Measurements from ENCODE around the gene ADM2. TPM values are rescaled to one million over a fixed set of nuclear protein-coding genes. Genes with fewer than 3 reads are reported as not detected.

The ADM2 gene
- total and polyA plus RNA-seq, 2 of the 13 experiments (the other 11 are each of a cell fraction or from before 2014, with no cell fraction given), result 1.2 to 3.0 TPM

DNA sequence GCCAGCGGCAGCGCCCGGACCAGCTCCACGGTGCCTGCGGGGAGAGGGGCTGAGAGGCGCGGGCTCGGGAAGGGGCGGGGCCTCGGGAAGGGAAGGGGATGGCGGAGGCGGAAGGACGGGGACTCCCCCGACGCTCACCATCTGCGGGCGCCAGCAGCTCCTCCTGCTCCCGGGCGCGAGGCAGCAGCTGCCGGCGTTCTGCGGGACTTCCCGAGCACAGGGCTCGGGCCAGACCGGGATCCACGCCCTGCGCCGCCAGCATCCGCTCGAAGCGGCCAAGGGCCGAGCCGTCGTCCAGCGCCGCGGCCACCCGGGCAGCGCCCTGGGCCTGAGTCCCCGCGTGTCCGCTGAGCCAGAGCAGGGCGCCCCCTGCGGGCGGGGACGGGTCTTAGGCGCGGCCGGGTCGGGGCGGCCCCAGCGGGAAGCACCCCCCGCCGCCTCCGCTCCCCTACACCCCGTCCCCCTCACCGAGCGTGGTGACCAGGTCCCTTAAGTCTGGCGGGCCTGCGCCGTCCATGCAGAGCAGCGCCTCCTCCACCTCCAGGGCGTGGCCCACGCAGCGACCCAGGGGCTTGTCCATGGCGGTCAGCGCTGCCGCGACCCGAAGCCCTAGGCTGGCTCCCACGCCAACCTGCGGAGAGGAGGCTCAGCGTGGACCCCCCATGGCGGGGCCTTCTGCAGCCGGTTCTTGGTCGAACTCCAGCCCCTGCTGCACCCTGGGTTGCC is 44.9 kb downstream of the ADM2 start (continued):
- TF ChIP-seq, protein P1, sequence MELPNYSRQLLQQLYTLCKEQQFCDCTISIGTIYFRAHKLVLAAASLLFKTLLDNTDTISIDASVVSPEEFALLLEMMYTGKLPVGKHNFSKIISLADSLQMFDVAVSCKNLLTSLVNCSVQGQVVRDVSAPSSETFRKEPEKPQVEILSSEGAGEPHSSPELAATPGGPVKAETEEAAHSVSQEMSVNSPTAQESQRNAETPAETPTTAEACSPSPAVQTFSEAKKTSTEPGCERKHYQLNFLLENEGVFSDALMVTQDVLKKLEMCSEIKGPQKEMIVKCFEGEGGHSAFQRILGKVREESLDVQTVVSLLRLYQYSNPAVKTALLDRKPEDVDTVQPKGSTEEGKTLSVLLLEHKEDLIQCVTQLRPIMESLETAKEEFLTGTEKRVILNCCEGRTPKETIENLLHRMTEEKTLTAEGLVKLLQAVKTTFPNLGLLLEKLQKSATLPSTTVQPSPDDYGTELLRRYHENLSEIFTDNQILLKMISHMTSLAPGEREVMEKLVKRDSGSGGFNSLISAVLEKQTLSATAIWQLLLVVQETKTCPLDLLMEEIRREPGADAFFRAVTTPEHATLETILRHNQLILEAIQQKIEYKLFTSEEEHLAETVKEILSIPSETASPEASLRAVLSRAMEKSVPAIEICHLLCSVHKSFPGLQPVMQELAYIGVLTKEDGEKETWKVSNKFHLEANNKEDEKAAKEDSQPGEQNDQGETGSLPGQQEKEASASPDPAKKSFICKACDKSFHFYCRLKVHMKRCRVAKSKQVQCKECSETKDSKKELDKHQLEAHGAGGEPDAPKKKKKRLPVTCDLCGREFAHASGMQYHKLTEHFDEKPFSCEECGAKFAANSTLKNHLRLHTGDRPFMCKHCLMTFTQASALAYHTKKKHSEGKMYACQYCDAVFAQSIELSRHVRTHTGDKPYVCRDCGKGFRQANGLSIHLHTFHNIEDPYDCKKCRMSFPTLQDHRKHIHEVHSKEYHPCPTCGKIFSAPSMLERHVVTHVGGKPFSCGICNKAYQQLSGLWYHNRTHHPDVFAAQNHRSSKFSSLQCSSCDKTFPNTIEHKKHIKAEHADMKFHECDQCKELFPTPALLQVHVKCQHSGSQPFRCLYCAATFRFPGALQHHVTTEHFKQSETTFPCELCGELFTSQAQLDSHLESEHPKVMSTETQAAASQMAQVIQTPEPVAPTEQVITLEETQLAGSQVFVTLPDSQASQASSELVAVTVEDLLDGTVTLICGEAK (IDR thresholded peaks at IDR 0.05), result no peak
- TF ChIP-seq, protein P1 (CRISPR knock-in tag; IDR thresholded peaks at IDR 0.05), result no peak; the same call in 1 of the 2 replicates
- TF ChIP-seq ZBTB38 (CRISPR knock-in tag; IDR thresholded peaks at IDR 0.05), result no peak
- no peak for TF ChIP-seq ZNF431 (CRISPR knock-in tag; IDR thresholded peaks at IDR 0.05; ENCODE audit: borderline replicate concordance, low read depth)
- TF ChIP-seq, protein P2, sequence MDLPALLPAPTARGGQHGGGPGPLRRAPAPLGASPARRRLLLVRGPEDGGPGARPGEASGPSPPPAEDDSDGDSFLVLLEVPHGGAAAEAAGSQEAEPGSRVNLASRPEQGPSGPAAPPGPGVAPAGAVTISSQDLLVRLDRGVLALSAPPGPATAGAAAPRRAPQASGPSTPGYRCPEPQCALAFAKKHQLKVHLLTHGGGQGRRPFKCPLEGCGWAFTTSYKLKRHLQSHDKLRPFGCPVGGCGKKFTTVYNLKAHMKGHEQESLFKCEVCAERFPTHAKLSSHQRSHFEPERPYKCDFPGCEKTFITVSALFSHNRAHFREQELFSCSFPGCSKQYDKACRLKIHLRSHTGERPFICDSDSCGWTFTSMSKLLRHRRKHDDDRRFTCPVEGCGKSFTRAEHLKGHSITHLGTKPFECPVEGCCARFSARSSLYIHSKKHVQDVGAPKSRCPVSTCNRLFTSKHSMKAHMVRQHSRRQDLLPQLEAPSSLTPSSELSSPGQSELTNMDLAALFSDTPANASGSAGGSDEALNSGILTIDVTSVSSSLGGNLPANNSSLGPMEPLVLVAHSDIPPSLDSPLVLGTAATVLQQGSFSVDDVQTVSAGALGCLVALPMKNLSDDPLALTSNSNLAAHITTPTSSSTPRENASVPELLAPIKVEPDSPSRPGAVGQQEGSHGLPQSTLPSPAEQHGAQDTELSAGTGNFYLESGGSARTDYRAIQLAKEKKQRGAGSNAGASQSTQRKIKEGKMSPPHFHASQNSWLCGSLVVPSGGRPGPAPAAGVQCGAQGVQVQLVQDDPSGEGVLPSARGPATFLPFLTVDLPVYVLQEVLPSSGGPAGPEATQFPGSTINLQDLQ (CRISPR knock-in tag; IDR thresholded peaks at IDR 0.05), result no peak
- TF ChIP-seq ATM (IDR thresholded peaks at IDR 0.05; ENCODE audit: borderline replicate concordance), result no peak
- no peak for TF ChIP-seq WIZ (CRISPR knock-in tag; IDR thresholded peaks at IDR 0.05)
- TF ChIP-seq ZMYM4 (CRISPR knock-in tag; IDR thresholded peaks at IDR 0.05), result no peak
- no peak for TF ChIP-seq ZNF326 (CRISPR knock-in tag; IDR thresholded peaks at IDR 0.05; ENCODE audit: borderline replicate concordance)
- 0 out of 2 replicates have a peak, but pooled peaks have one; percentile 54 for TF ChIP-seq KLF12 (CRISPR knock-in tag; IDR thresholded peaks at IDR 0.05; ENCODE audit: borderline replicate concordance)
- TF ChIP-seq SETDB1 (CRISPR knock-in tag; IDR thresholded peaks at IDR 0.05; ENCODE audit: borderline replicate concordance), result no peak
- TF ChIP-seq, protein P3, sequence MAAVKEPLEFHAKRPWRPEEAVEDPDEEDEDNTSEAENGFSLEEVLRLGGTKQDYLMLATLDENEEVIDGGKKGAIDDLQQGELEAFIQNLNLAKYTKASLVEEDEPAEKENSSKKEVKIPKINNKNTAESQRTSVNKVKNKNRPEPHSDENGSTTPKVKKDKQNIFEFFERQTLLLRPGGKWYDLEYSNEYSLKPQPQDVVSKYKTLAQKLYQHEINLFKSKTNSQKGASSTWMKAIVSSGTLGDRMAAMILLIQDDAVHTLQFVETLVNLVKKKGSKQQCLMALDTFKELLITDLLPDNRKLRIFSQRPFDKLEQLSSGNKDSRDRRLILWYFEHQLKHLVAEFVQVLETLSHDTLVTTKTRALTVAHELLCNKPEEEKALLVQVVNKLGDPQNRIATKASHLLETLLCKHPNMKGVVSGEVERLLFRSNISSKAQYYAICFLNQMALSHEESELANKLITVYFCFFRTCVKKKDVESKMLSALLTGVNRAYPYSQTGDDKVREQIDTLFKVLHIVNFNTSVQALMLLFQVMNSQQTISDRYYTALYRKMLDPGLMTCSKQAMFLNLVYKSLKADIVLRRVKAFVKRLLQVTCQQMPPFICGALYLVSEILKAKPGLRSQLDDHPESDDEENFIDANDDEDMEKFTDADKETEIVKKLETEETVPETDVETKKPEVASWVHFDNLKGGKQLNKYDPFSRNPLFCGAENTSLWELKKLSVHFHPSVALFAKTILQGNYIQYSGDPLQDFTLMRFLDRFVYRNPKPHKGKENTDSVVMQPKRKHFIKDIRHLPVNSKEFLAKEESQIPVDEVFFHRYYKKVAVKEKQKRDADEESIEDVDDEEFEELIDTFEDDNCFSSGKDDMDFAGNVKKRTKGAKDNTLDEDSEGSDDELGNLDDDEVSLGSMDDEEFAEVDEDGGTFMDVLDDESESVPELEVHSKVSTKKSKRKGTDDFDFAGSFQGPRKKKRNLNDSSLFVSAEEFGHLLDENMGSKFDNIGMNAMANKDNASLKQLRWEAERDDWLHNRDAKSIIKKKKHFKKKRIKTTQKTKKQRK (IDR thresholded peaks at IDR 0.05; ENCODE audit: low read length), result no peak

Measured in HepG2 (cell line).